GM12878 (cell line): Measurements from ENCODE around the gene TMC5. TPM values are rescaled to one million over a fixed set of nuclear protein-coding genes. Genes with fewer than 3 reads are reported as not detected.
"Not testable (repeated sequence)": the region's sequence is repeated elsewhere in the genome, so short reads cannot be mapped to it uniquely, and the experiment has no call there.

Experiments used
- ATAC-seq: fragments of 200-7000 bp; cut with Tn5 transposase; 3 replicates; pipeline ENCODE4 v1.9.1; 2020; ENCODE audit warnings: mild to moderate bottlenecking, moderate library complexity
- BruUV-seq: library from RNA; stranded (reverse); fragments of 400-500 nt; replicated peaks from 2 replicates; lab custom pipeline; 2021; lab: Mats Ljungman, UMichigan
- CTCF ChIA-PET: fragments of 300-600 bp; sonication (Branson Sonifier 250); formaldehyde crosslinking; extraction: SDS; loops from one replicate; lab custom pipeline; 2021; ENCODE audit warnings: inconsistent platforms; lab: Yijun Ruan, JAX
- POLR2A ChIA-PET: fragments of 350-600 bp; formaldehyde crosslinking; extraction: SDS; loops from one replicate; lab custom pipeline; 2021; ENCODE audit warnings: inconsistent platforms; lab: Charles Lee
- RAD21 ChIA-PET: fragments of 300-600 bp; sonication (Branson Sonifier 250); formaldehyde crosslinking; loops from one replicate; lab custom pipeline; 2023; ENCODE audit warnings: antibody characterized with exemption; ENCODE audit not compliant: unreplicated experiment; lab: Charles Lee
- SMC1A ChIA-PET: fragments of 300-600 bp; sonication (Branson Sonifier 250); formaldehyde crosslinking; loops from one replicate; lab custom pipeline; 2023; ENCODE audit not compliant: unreplicated experiment, uncharacterized antibody; lab: Charles Lee
- DNase-seq: peaks from one replicate; pipeline ENCODE4 v3.0.0-alpha.2; 2011; ENCODE audit warnings: low read depth, low spot score
- FAIRE-seq: peaks from 3 replicates; lab custom pipeline; 2011; peaks lifted over from hg19 to GRCh38; lab: Jason Lieb, UNC
- H2AFZ ChIP-seq: 2 replicates; pipeline ENCODE4 v1.6.0; 2011; ENCODE audit warnings: low read depth, low read length, control low read depth; ENCODE audit not compliant: control insufficient read depth
- H3K27ac ChIP-seq: 2 replicates; pipeline ENCODE4 v1.5.1; 2011; ENCODE audit warnings: control low read depth; ENCODE audit not compliant: control insufficient read depth, insufficient read depth
- H3K27me3 ChIP-seq, 2 experiments: replicated peaks in 1 of 2; 2 replicates each; pipeline versions ENCODE4 v1.6.0 to v1.6.1; 2011; ENCODE audit warnings: low read length in 1 of 2; ENCODE audit not compliant: control insufficient read depth in 2 of 2, insufficient read depth in 2 of 2
- H3K36me3 ChIP-seq, 2 experiments: 2 replicates each; pipeline ENCODE4 v1.5.1; 2011; ENCODE audit warnings: low read length in 1 of 2; ENCODE audit not compliant: control insufficient read depth in 2 of 2, insufficient read depth in 2 of 2
- H3K4me1 ChIP-seq: 2 replicates; pipeline ENCODE4 v1.6.1; 2011; ENCODE audit warnings: mild to moderate bottlenecking, low read length, moderate library complexity, mixed read lengths; ENCODE audit not compliant: control insufficient read depth, insufficient read depth
- H3K4me2 ChIP-seq: 2 replicates; pipeline ENCODE4 v1.6.0; 2011; ENCODE audit warnings: control low read depth; ENCODE audit not compliant: control insufficient read depth, insufficient read depth
- H3K4me3 ChIP-seq: fragments of 200-600 bp; sonication (generic); 2 replicates; pipeline ENCODE4 v1.5.1; 2016
- H3K79me2 ChIP-seq: 2 replicates; pipeline ENCODE4 v1.6.0; 2011; ENCODE audit warnings: low read length; ENCODE audit not compliant: control insufficient read depth, insufficient read depth
- H3K9ac ChIP-seq: 2 replicates; pipeline ENCODE4 v1.8.0; 2011; ENCODE audit warnings: low read length, control low read depth, mixed read lengths; ENCODE audit not compliant: control insufficient read depth, insufficient read depth
- H3K9me3 ChIP-seq: replicated peaks from 3 replicates; pipeline ENCODE4 v1.5.1; 2011; ENCODE audit warnings: mild to moderate bottlenecking, low read length; ENCODE audit not compliant: control insufficient read depth, insufficient read depth
- H4K20me1 ChIP-seq: 2 replicates; pipeline ENCODE4 v1.6.0; 2011; ENCODE audit not compliant: control insufficient read depth, insufficient read depth
- ASH2L ChIP-seq: fragments of 300-600, 200-600 bp; sonication (generic); IDR thresholded peaks from 2 replicates; pipeline ENCODE4 v1.6.1; 2017; ENCODE audit warnings: low read depth, mild to moderate bottlenecking, borderline replicate concordance
- CBFB ChIP-seq: IDR thresholded peaks from 2 replicates; pipeline ENCODE4 v1.6.1; 2016; ENCODE audit warnings: antibody characterized with exemption, low read depth
- GABPA ChIP-seq: IDR thresholded peaks from 2 replicates; pipeline ENCODE4 v1.6.1; 2014; ENCODE audit warnings: antibody characterized with exemption, low read depth, mild to moderate bottlenecking, inconsistent platforms
- HDAC2 ChIP-seq: fragments of 200-600 bp; sonication (generic); IDR thresholded peaks from 2 replicates; pipeline ENCODE4 v1.6.1; 2017
- POLR2AphosphoS5 ChIP-seq: IDR thresholded peaks from 2 replicates; pipeline ENCODE4 v1.6.1; 2011; ENCODE audit warnings: mild to moderate bottlenecking, low read length, inconsistent platforms
- RELB ChIP-seq: fragments of 450-650 bp; IDR thresholded peaks from 2 replicates; pipeline ENCODE4 v1.6.1; 2017; ENCODE audit warnings: low read depth, mild to moderate bottlenecking, moderate library complexity
- SMARCA5 ChIP-seq: fragments of 450-650 bp; IDR thresholded peaks from 2 replicates; pipeline ENCODE4 v1.6.1; 2017; ENCODE audit warnings: mild to moderate bottlenecking
- TCF7 ChIP-seq: IDR thresholded peaks from 2 replicates; pipeline ENCODE4 v1.6.1; 2014; ENCODE audit warnings: antibody characterized with exemption, borderline replicate concordance
- YBX1 ChIP-seq: fragments of 450-650 bp; IDR thresholded peaks from 2 replicates; pipeline ENCODE4 v1.6.1; 2016; ENCODE audit warnings: antibody characterized with exemption
- ZNF592 ChIP-seq: fragments of 450-650 bp; IDR thresholded peaks from 2 replicates; pipeline ENCODE4 v1.6.1; 2017; ENCODE audit warnings: mild to moderate bottlenecking, moderate library complexity
- WGBS: methylation state at CpG from one replicate; pipeline ENCODE4 v1.1.6; 2016; ENCODE audit warnings: low lambda C conversion rate; ENCODE audit not compliant: insufficient replicate concordance, insufficient coverage; ENCODE audit errors: missing lambda C conversion rate; 5-methylcytosine and 5-hydroxymethylcytosine counted together
- in situ Hi-C: fragments of 300-500 bp; cut with MboI; formaldehyde crosslinking; loops from 9 replicates; pipeline ENCODE4 v1.14.3; 2018; ENCODE audit warnings: mixed read lengths
- intact Hi-C: fragments of 100-400 bp; cut with micrococcal nuclease; formaldehyde crosslinking; loops from one replicate; pipeline ENCODE4 v1.14.2; 2022; ENCODE audit not compliant: unreplicated experiment
- polyA plus RNA-seq, 11 experiments: library from polyadenylated mRNA; depleted of rRNA in 4 of 11; unstranded in 6 of 11; stranded (reverse) in 5 of 11; fragments of >200 nt; fragmentation: Nextera tagmentation in 4 of 11; fragmentation: Illumina TruSeq in 1 of 11; extraction: Ambion mirVana in 4 of 11; extraction: Trizol in 1 of 11; gene quantifications; 1 replicate in 1 of 11; 2 replicates in 10 of 11; pipeline versions ENCODE4 v1.2.1 to v1.2.3, GENCODE V29; 2011 to 2016; ENCODE audit warnings: inconsistent platforms in 2 of 11, missing spikeins in 2 of 11, low read depth in 1 of 11
- total RNA-seq, 4 experiments: library from RNA; depleted of rRNA in 3 of 4; stranded (reverse); fragments of >200 nt in 3 of 4; fragmentation: Illumina TruSeq in 1 of 4; extraction: Trizol in 1 of 4; gene quantifications; 2 replicates each; pipeline versions ENCODE4 v1.2.1 to v1.2.3, GENCODE V29; 2013 to 2021

The TMC5 gene
- total and polyA plus RNA-seq, 10 of the 15 experiments (the other 5 are each of a cell fraction or from before 2014, with no cell fraction given) = 0.01 to 0.10 (median 0.07) TPM; not detected in 5

- FAIRE-seq, intact Hi-C loops, H3K79me2 ChIP-seq, BruUV-seq, H3K9ac ChIP-seq, H3K4me1 ChIP-seq, H3K9me3 ChIP-seq, SMC1A ChIA-PET, H3K27me3 ChIP-seq, H3K4me2 ChIP-seq, DNase-seq, H3K27ac ChIP-seq, H2AFZ ChIP-seq, H4K20me1 ChIP-seq, POLR2A ChIA-PET, in situ Hi-C loops, ATAC-seq, H3K4me3 ChIP-seq: not testable (repeated sequence)
- ChIA-PET CTCF (interaction anchor here (6.9 kb wide), 1 partner anchor 12 kb away, joined by 51 read pairs; the partner anchor contains the start of gene VPS35L), RAD21 (interaction anchor here (1.3 kb wide), 1 partner anchor 18 kb away, joined by 3 read pairs; no protein-coding TSS in a partner anchor)
- peaks cover 1 to 15% of the 10 kb centered on the region in 2 experiments; a peak in 3 of 4 replicates for H3K36me3 ChIP-seq
- 90% methylated on average over 10 of the region's 10 CpGs for WGBS
These were observed 125.8 kb downstream of the TMC5 start for GRCh38 chr16:19543278-19543996.

- ChIA-PET POLR2A (interaction anchor here (0.8 kb wide), 1 partner anchor 9 kb away, joined by 3 read pairs; no protein-coding TSS in a partner anchor), SMC1A (no interaction called here), RAD21 (no interaction called here), CTCF (interaction anchor here (1.8 to 2.7 kb wide), 2 partner anchors 11 to 45 kb away, joined by 6 to 20 read pairs; no protein-coding TSS in a partner anchor)
- in situ Hi-C loops = no loop called here
- ATAC-seq (no peak), FAIRE-seq (no peak), DNase-seq (no peak)
- Histone ChIP-seq H4K20me1 (no peaks in the 10 kb centered on the region), H3K36me3 (peaks cover 0 to 7% of the 10 kb centered on the region in 2 experiments; a peak in 2 of 4 replicates), H3K9me3 (no peaks in the 10 kb centered on the region), H3K4me1 (no peaks in the 10 kb centered on the region), H3K79me2 (no peaks in the 10 kb centered on the region), H3K27ac (no peak overlapping the region), H3K27me3 (no peaks in the 10 kb centered on the region), H3K4me3 (no peak overlapping the region), H2AFZ (no peak overlapping the region), H3K4me2 (no peak overlapping the region), H3K9ac (no peak overlapping the region)
- 71% methylated on average over 3 of the region's 3 CpGs for WGBS
- intact Hi-C loops = no loop called here
- no TSS peak for BruUV-seq
- TF ChIP-seq YBX1 (no peak), POLR2AphosphoS5 (no peak), HDAC2 (no peak), SMARCA5 (no peak), ZNF592 (no peak), TCF7 (no peak), RELB (no peak), GABPA (no peak), ASH2L (no peak), CBFB (no peak)
These were observed 130.5 kb downstream of the TMC5 start for GRCh38 chr16:19548144-19548543.
